Osteocyte (in vitro differentiated cells): ENCODE results near the gene SVOP. TPM values are rescaled to one million over a fixed set of nuclear protein-coding genes. Genes with fewer than 3 reads are reported as not detected.

Experiments used
- DNase-seq: peaks from one replicate; pipeline ENCODE4 v3.0.0; 2021; ENCODE audit warnings: mixed read lengths; ENCODE audit not compliant: unreplicated experiment; ENCODE audit errors: extremely low spot score
- H3K27ac Mint-ChIP-seq: one replicate; pipeline ENCODE4 v1.8.0; 2021; ENCODE audit warnings: mild to moderate bottlenecking, mixed read lengths; ENCODE audit not compliant: unreplicated experiment
- H3K27me3 Mint-ChIP-seq: one replicate; pipeline ENCODE4 v1.8.0; 2021; ENCODE audit warnings: mixed read lengths; ENCODE audit not compliant: unreplicated experiment
- H3K36me3 Mint-ChIP-seq: one replicate; pipeline ENCODE4 v1.8.0; 2021; ENCODE audit warnings: mixed read lengths; ENCODE audit not compliant: unreplicated experiment
- H3K4me1 Mint-ChIP-seq: one replicate; pipeline ENCODE4 v1.8.0; 2021; ENCODE audit warnings: mixed read lengths; ENCODE audit not compliant: unreplicated experiment
- H3K4me3 Mint-ChIP-seq: one replicate; pipeline ENCODE4 v1.8.0; 2021; ENCODE audit warnings: mild to moderate bottlenecking, moderate library complexity, mixed read lengths; ENCODE audit not compliant: unreplicated experiment
- H3K9me3 Mint-ChIP-seq: one replicate; pipeline ENCODE4 v1.8.0; 2021; ENCODE audit warnings: mixed read lengths; ENCODE audit not compliant: unreplicated experiment
- CTCF ChIP-seq: fragments of 200-600 bp; sonication (generic); IDR thresholded peaks from 2 replicates; pipeline ENCODE4 v1.5.0; 2021; ENCODE audit warnings: antibody characterized with exemption, mild to moderate bottlenecking, moderate library complexity
- total RNA-seq: library from RNA; stranded (reverse); gene quantifications from 2 replicates; pipeline ENCODE4 v1.2.1, GENCODE V29; 2021

Gene SVOP
- total RNA-seq, 1 donor from 2014 or later, result not detected

- TF ChIP-seq CTCF, result no peak
- Mint-ChIP-seq H3K27me3 (no peaks in the 10 kb centered on the region), H3K9me3 (no peaks in the 10 kb centered on the region), H3K36me3 (no peaks in the 10 kb centered on the region), H3K27ac (no peak overlapping the region), H3K4me3 (no peak overlapping the region), H3K4me1 (peaks cover 8% of the 10 kb centered on the region)
- no peak for DNase-seq
Measured at GRCh38 chr12:108973629-108974152, 47.2 kb downstream of the SVOP start.

GRCh38 chr12:108972358-108972757 lies 48.5 kb downstream of the SVOP start:
- Mint-ChIP-seq H3K4me1 (peaks cover 8% of the 10 kb centered on the region), H3K9me3 (no peaks in the 10 kb centered on the region), H3K27ac (no peak overlapping the region), H3K27me3 (no peaks in the 10 kb centered on the region), H3K36me3 (no peaks in the 10 kb centered on the region), H3K4me3 (no peak overlapping the region)
- DNase-seq, result no peak
- TF ChIP-seq CTCF, result no peak

- H3K36me3 Mint-ChIP-seq, result no peaks in the 10 kb centered on the region
- no peak for DNase-seq
- no peak for TF ChIP-seq CTCF
- H3K4me1 Mint-ChIP-seq, result peaks cover 4% of the 10 kb centered on the region
- no peaks in the 10 kb centered on the region for H3K27me3 Mint-ChIP-seq
- no peak overlapping the region for H3K27ac Mint-ChIP-seq
- H3K9me3 Mint-ChIP-seq, result no peaks in the 10 kb centered on the region
- no peak overlapping the region for H3K4me3 Mint-ChIP-seq
Measured at GRCh38 chr12:108969622-108970021, 51.2 kb downstream of the SVOP start.

GRCh38 chr12:108967869-108968540 lies 52.9 kb downstream of the SVOP start:
- no peak for DNase-seq
- no peak overlapping the region for H3K27ac Mint-ChIP-seq
- H3K36me3 Mint-ChIP-seq, result no peaks in the 10 kb centered on the region
- no peaks in the 10 kb centered on the region for H3K9me3 Mint-ChIP-seq
- H3K4me1 Mint-ChIP-seq, result no peaks in the 10 kb centered on the region
- no peaks in the 10 kb centered on the region for H3K27me3 Mint-ChIP-seq
- no peak overlapping the region for H3K4me3 Mint-ChIP-seq
- peak; percentile 42 for TF ChIP-seq CTCF

- no peaks in the 10 kb centered on the region for H3K27me3 Mint-ChIP-seq
- no peaks in the 10 kb centered on the region for H3K4me1 Mint-ChIP-seq
- no peak for DNase-seq
- no peaks in the 10 kb centered on the region for H3K36me3 Mint-ChIP-seq
- no peaks in the 10 kb centered on the region for H3K9me3 Mint-ChIP-seq
- no peak for TF ChIP-seq CTCF
- no peak overlapping the region for H3K4me3 Mint-ChIP-seq
- no peak overlapping the region for H3K27ac Mint-ChIP-seq
Measured at GRCh38 chr12:108966378-108967151, 54.3 kb downstream of the SVOP start.
